Upper lobe of left lung (tissue), 6 donors: ENCODE data around the gene BCAT1. TPM values are rescaled to one million over a fixed set of nuclear protein-coding genes. Genes with fewer than 3 reads are reported as not detected.
"Not testable (repeated sequence)": the region's sequence is repeated elsewhere in the genome, so short reads cannot be mapped to it uniquely, and the experiment has no call there.

Source experiments
- ATAC-seq, 2 donors: fragments of 200-7000 bp; cut with Tn5 transposase; one replicate each; pipeline ENCODE4 v1.9.1; 2022; ENCODE audit warnings: mild to moderate bottlenecking in 2 of 2, moderate library complexity in 2 of 2; ENCODE audit not compliant: low FRiP score in 2 of 2
- DNase-seq, 2 donors: peaks; one replicate each; pipeline ENCODE4 v3.0.0-alpha.2; 2019 to 2020
- H3K27ac ChIP-seq, 4 donors: fragments of 200-600 bp; sonication (generic); one replicate each; pipeline ENCODE4 v1.5.1; 2016 to 2019
- H3K27me3 ChIP-seq, 4 donors: fragments of 200-600 bp; sonication (generic); one replicate each; pipeline ENCODE4 v1.5.1; 2017 to 2019
- H3K36me3 ChIP-seq, 4 donors: fragments of 200-600 bp; sonication (generic); one replicate each; pipeline ENCODE4 v1.5.1; 2016 to 2019
- H3K4me1 ChIP-seq, 4 donors: fragments of 200-600 bp; sonication (generic); one replicate each; pipeline ENCODE4 v1.5.1; 2018 to 2019
- H3K4me3 ChIP-seq, 4 donors: fragments of 200-600 bp; sonication (generic); one replicate each; pipeline ENCODE4 v1.5.1; 2017 to 2019; ENCODE audit warnings: mild to moderate bottlenecking in 2 of 4, moderate library complexity in 1 of 4
- H3K9me3 ChIP-seq, 4 donors: fragments of 200-600 bp; sonication (generic); one replicate each; pipeline ENCODE4 v1.5.1; 2018 to 2019
- EP300 ChIP-seq, 4 donors: sonication (generic); formaldehyde crosslinking; IDR thresholded peaks; one replicate each; pipeline ENCODE4 v1.5.1; 2017; ENCODE audit warnings: antibody characterized with exemption in 4 of 4, control low read depth in 2 of 4
- POLR2A ChIP-seq, 4 donors: fragments of 450-650 bp; IDR thresholded peaks; one replicate each; pipeline ENCODE4 v1.5.1; 2016 to 2017; ENCODE audit warnings: antibody characterized with exemption in 4 of 4, mild to moderate bottlenecking in 2 of 4
- POLR2AphosphoS5 ChIP-seq, 2 donors: sonication (generic); formaldehyde crosslinking; IDR thresholded peaks; one replicate each; pipeline ENCODE4 v1.5.1; 2017; ENCODE audit warnings: antibody characterized with exemption in 2 of 2
- WGBS, 2 donors: methylation state at CpG; one replicate each; pipeline ENCODE4 v1.1.5; 2017 to 2018; 5-methylcytosine and 5-hydroxymethylcytosine counted together
- total RNA-seq, 6 donors: library from RNA; depleted of rRNA in 4 of 6; stranded (reverse); fragments of >200 nt in 4 of 6; gene quantifications; one replicate each; pipeline versions ENCODE4 v1.1.0 to v1.2.1, GENCODE V29; 2016 to 2021
- TF ChIP-seq, protein P1 (sequence below), 6 experiments: fragments of 450-650 bp in 4 of 6; fragments of 200-600 bp in 2 of 6; sonication (generic) in 2 of 6; IDR thresholded peaks; one replicate each; pipeline ENCODE4 v1.5.1; 2016 to 2019; ENCODE audit warnings: antibody characterized with exemption in 6 of 6
- donor health status: DM: no; HTN: no; CAD: no; lungs with moderate emphysema.
- donor health status: DM: no; HTN: yes; CAD: no; lungs with severe emphysema.

BCAT1 gene
- total RNA-seq, 6 donors from 2014 or later = 52.7 to 145 (median 72.7) TPM

DNA sequence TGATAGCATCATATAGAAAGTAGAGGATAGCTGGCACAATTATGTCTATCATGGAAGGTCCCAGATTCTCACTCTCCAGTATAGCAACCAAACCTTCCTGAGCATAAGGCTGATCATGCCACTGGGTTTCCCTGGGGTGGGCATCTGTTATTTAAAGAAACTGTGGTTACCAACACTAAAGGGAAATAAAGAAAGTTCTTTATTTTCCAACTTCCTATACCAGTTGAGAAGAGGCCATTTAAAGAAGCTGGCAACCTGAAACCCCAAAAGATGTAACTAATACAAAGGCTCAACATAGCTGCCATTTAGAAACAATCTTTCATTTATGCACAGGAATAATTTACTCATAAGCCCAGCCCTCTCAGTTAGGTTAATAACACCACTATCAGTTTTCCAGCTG is 3.1 kb downstream of the BCAT1 start:
- DNase-seq = no peak
- no peak for ATAC-seq
- Histone ChIP-seq H3K4me1 (peaks cover 0 to 15% (median 4%) of the 10 kb centered on the region in 4 donors), H3K27me3 (no peaks in the 10 kb centered on the region), H3K36me3 (no peaks in the 10 kb centered on the region), H3K27ac (no peak overlapping the region), H3K9me3 (no peaks in the 10 kb centered on the region), H3K4me3 (no peak overlapping the region)
- TF ChIP-seq POLR2AphosphoS5 (IDR thresholded peaks at IDR 0.05) = no peak
- TF ChIP-seq, protein P1, sequence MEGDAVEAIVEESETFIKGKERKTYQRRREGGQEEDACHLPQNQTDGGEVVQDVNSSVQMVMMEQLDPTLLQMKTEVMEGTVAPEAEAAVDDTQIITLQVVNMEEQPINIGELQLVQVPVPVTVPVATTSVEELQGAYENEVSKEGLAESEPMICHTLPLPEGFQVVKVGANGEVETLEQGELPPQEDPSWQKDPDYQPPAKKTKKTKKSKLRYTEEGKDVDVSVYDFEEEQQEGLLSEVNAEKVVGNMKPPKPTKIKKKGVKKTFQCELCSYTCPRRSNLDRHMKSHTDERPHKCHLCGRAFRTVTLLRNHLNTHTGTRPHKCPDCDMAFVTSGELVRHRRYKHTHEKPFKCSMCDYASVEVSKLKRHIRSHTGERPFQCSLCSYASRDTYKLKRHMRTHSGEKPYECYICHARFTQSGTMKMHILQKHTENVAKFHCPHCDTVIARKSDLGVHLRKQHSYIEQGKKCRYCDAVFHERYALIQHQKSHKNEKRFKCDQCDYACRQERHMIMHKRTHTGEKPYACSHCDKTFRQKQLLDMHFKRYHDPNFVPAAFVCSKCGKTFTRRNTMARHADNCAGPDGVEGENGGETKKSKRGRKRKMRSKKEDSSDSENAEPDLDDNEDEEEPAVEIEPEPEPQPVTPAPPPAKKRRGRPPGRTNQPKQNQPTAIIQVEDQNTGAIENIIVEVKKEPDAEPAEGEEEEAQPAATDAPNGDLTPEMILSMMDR (IDR thresholded peaks at IDR 0.05) = no peak
- TF ChIP-seq POLR2A (IDR thresholded peaks at IDR 0.05) = no peak

DNA sequence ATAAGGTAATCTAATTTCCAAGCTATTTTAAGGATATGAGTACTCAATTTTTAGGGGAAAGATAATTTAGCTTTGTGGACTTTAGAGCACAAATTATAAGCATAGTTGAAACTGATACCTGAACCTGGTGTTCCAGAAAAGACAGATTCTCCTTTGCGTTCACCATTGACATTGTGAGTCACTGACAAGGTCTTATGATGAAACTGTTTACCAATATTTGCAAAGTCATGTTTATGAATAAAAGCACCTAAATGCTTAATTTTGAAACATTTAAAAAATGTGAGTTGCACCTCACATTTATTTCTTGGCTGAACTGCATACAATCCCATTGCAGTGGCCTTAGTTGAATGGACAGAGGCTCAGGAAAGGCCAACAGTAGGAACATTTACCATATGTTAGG is 3.9 kb downstream of the BCAT1 start:
- Histone ChIP-seq H3K27ac (no peak overlapping the region), H3K9me3 (no peaks in the 10 kb centered on the region), H3K27me3 (no peaks in the 10 kb centered on the region), H3K4me1 (peaks cover 0 to 15% (median 4%) of the 10 kb centered on the region in 4 donors), H3K4me3 (no peak overlapping the region), H3K36me3 (no peaks in the 10 kb centered on the region)
- ATAC-seq = no peak
- no peak for DNase-seq
- TF ChIP-seq, protein P1 (IDR thresholded peaks at IDR 0.05) = no peak
- TF ChIP-seq EP300 (IDR thresholded peaks at IDR 0.05) = no peak
- no peak for TF ChIP-seq POLR2AphosphoS5 (IDR thresholded peaks at IDR 0.05)
- no peak for TF ChIP-seq POLR2A (IDR thresholded peaks at IDR 0.05)
- 94 to 96% methylated on average over 1 of the region's 1 CpG for WGBS, 2 donors

DNA sequence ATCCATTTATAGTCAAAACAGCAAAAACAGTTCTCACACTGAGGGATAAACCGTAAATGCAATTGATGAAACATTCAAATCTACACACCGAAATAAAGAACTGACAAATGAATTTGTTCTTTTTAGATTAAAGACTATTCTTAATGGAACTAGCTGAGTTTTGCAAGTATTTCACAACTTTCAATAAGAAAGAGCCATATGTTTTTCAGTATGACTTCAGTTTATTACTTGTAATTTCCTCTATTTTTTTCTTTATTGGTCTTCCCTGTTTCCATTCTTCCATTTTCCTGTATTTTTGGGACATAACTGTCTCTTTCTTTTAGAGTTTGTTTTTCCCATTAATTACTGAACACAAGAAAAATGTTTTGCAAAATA is 4.3 kb downstream of the BCAT1 start:
- no peaks in the 10 kb centered on the region for H3K36me3 ChIP-seq
- ATAC-seq (no peak), DNase-seq (no peak)
- 81 to 93% methylated on average over 2 of the region's 2 CpGs for WGBS, 2 donors
- no peak overlapping the region for H3K4me3 ChIP-seq
- no peak overlapping the region for H3K27ac ChIP-seq
- TF ChIP-seq EP300 (IDR thresholded peaks at IDR 0.05) (no peak), POLR2AphosphoS5 (IDR thresholded peaks at IDR 0.05) (no peak), POLR2A (IDR thresholded peaks at IDR 0.05) (no peak)
- TF ChIP-seq, protein P1 (IDR thresholded peaks at IDR 0.05) = no peak
- peaks cover 0 to 15% (median 4%) of the 10 kb centered on the region in 4 donors for H3K4me1 ChIP-seq
- no peaks in the 10 kb centered on the region for H3K9me3 ChIP-seq
- H3K27me3 ChIP-seq = no peaks in the 10 kb centered on the region

DNA sequence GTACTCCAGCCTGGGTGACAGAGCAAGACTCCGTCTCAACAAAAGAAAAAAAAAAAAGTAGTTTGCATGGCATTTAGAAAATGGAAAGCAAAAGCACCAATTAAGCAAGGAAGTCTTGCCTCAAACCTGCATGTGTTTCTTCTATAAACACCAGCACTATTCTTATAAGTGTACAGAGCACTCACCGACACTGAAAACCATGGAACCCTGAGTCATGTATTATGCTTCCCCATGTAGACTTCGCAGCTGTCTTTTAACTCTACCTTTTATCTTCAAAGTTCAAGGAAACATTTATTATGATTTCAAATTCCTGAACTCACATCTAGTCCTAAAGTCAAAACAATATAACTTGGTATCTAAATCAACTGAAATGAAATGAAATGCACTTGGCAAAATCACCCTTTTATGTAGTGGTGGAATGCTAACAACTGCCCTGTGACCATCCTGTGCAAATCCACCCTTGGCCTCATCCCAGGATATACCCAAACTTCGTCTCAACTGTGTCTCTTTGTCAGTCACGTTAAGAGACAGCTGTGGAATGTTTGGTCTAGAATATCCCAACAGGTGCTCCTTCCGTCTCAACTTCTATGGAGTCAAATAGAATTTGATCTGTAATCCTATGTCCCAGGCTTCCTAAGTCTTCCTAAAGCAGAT is 4.8 kb downstream of the BCAT1 start:
- no peak for ATAC-seq
- 39 to 47% methylated on average over 6 of the region's 6 CpGs for WGBS, 2 donors
- H3K36me3 ChIP-seq = no peaks in the 10 kb centered on the region
- TF ChIP-seq, protein P1 (IDR thresholded peaks at IDR 0.05) = no peak
- no peak for TF ChIP-seq POLR2AphosphoS5 (IDR thresholded peaks at IDR 0.05)
- no peak for TF ChIP-seq EP300 (IDR thresholded peaks at IDR 0.05)
- no peak for TF ChIP-seq POLR2A (IDR thresholded peaks at IDR 0.05)
- H3K4me3 ChIP-seq = no peak overlapping the region
- no peaks in the 10 kb centered on the region for H3K27me3 ChIP-seq
- DNase-seq = no peak
- H3K4me1 ChIP-seq = peaks cover 0 to 12% (median 3%) of the 10 kb centered on the region in 4 donors
- H3K9me3 ChIP-seq = no peaks in the 10 kb centered on the region
- H3K27ac ChIP-seq = no peak overlapping the region

DNA sequence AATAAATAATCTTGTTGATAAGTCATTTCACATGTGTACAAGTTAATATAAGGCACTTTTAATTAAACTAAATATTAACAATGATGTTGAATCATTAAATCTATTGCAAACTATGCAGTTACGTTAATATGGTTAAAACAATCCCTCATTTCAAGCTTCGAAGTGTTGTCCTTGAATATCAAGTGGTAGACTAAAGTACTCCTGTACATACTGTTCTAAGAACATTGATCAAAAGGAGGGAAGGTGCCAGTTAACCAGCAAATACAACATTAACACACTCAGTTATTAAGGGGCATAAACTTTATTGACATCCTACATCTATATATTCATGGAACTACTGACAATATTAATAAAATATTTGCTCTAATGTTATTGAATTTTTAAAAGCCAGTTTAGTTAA is 8.7 kb downstream of the BCAT1 start:
- Histone ChIP-seq H3K27me3 (no peaks in the 10 kb centered on the region), H3K36me3 (no peaks in the 10 kb centered on the region), H3K27ac (peak overlapping the region in 3 of 4 donors; percentile 41 to 66 (median 59)), H3K4me3 (no peak overlapping the region), H3K9me3 (no peaks in the 10 kb centered on the region), H3K4me1 (no peaks in the 10 kb centered on the region)
- TF ChIP-seq EP300 (IDR thresholded peaks at IDR 0.05) = peak in 2 of 4 donors; percentile 82 to 96
- TF ChIP-seq, protein P1 (IDR thresholded peaks at IDR 0.05) = no peak
- DNase-seq (no peak), ATAC-seq (peak in 1 of 2 donors; percentile 67)
- 67 to 72% methylated on average over 2 of the region's 2 CpGs for WGBS, 2 donors

DNA sequence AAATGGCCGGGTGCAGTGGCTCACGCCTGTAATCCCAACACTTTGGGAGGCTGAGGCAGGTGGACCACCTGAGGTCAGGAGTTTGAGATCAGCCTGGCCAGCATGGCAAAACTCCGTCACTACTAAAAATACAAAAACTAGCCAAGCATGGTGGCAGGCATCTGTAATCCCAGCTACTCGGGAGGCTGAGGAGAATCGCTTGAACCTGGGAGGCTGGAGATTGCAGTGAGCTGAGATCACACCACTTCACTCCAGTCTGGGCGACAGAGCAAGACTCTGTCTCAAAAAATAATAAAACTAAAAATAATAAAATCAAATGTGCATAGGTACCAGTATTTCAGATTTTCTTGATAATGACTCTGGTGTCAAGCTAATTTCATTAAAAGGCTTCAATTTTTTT is 9.3 kb downstream of the BCAT1 start:
- H3K27me3 ChIP-seq, H3K4me3 ChIP-seq, H3K9me3 ChIP-seq, DNase-seq, H3K4me1 ChIP-seq, H3K36me3 ChIP-seq, ATAC-seq: not testable (repeated sequence)
- 84 to 90% methylated on average over 6 of the region's 6 CpGs for WGBS, 2 donors
- peak overlapping the region in 3 of 4 donors; percentile 41 to 66 (median 59) for H3K27ac ChIP-seq
